Endothelial cell of umbilical vein (primary cell): ENCODE results near the gene FAM186B. TPM values are rescaled to one million over a fixed set of nuclear protein-coding genes. Genes with fewer than 3 reads are reported as not detected.

Experiments used
- BruUV-seq: library from RNA; stranded (reverse); fragments of 400-500 nt; replicated peaks from 2 replicates; lab custom pipeline; 2021; lab: Mats Ljungman, UMichigan
- CTCF ChIA-PET: fragments of 300-600, 350-600 bp; sonication (Branson Sonifier 250); formaldehyde crosslinking; loops from one replicate; lab custom pipeline; 2021; ENCODE audit warnings: antibody characterized with exemption, inconsistent platforms; lab: Charles Lee
- POLR2A ChIA-PET: fragments of 300-600, 350-600 bp; sonication (Branson Sonifier 250); formaldehyde crosslinking; loops from one replicate; lab custom pipeline; 2021; ENCODE audit warnings: antibody characterized with exemption, inconsistent platforms; lab: Charles Lee
- DNase-seq: peaks from one replicate; pipeline ENCODE4 v3.0.0-alpha.2; 2011; ENCODE audit warnings: low read depth, low spot score
- FAIRE-seq: peaks from 2 replicates; lab custom pipeline; 2011; peaks lifted over from hg19 to GRCh38; lab: Jason Lieb, UNC
- H2AFZ ChIP-seq: 2 replicates; pipeline ENCODE4 v1.6.0; 2012; ENCODE audit warnings: low read depth, low read length, control low read depth, inconsistent platforms
- H3K27ac ChIP-seq: 2 replicates; pipeline ENCODE4 v1.5.1; 2011; ENCODE audit warnings: low read depth, mild to moderate bottlenecking, control low read depth, low read length, moderate library complexity; ENCODE audit not compliant: insufficient read depth
- H3K27me3 ChIP-seq, 2 experiments: 2 replicates each; pipeline versions ENCODE4 v1.6.0 to v1.6.1; 2011; ENCODE audit warnings: low read length in 2 of 2, mixed read lengths in 1 of 2; ENCODE audit not compliant: control insufficient read depth in 2 of 2, insufficient read depth in 2 of 2
- H3K36me3 ChIP-seq, 2 experiments: 2 replicates in 1 of 2; 3 replicates in 1 of 2; pipeline ENCODE4 v1.5.1; 2011; ENCODE audit warnings: low read length in 2 of 2, mild to moderate bottlenecking in 1 of 2, moderate library complexity in 1 of 2; ENCODE audit not compliant: control insufficient read depth in 2 of 2, insufficient read depth in 2 of 2; ENCODE audit errors: extremely low read depth in 1 of 2
- H3K4me1 ChIP-seq: 3 replicates; pipeline ENCODE4 v1.5.1; 2011; ENCODE audit warnings: mild to moderate bottlenecking, low read length; ENCODE audit not compliant: control insufficient read depth, insufficient read depth; ENCODE audit errors: extremely low read depth
- H3K4me2 ChIP-seq: 2 replicates; pipeline ENCODE4 v1.6.1; 2011; ENCODE audit warnings: low read length, control low read depth, mixed read lengths; ENCODE audit not compliant: insufficient read depth
- H3K4me3 ChIP-seq, 3 experiments: fragments of 200-600 bp in 1 of 3; sonication (generic), shearing (Covaris generic) in 1 of 3; replicated peaks in 1 of 3; 2 replicates each; pipeline ENCODE4 v1.5.1; 2011 to 2016; ENCODE audit warnings: control low read depth in 3 of 3, low read length in 3 of 3, mild to moderate bottlenecking in 2 of 3, inconsistent platforms in 1 of 3, low read depth in 1 of 3, moderate library complexity in 1 of 3; ENCODE audit not compliant: insufficient read depth in 1 of 3
- H3K79me2 ChIP-seq: 2 replicates; pipeline ENCODE4 v1.6.0; 2012; ENCODE audit warnings: low read length, inconsistent platforms; ENCODE audit not compliant: control insufficient read depth, insufficient read depth
- H3K9ac ChIP-seq: replicated peaks from 2 replicates; pipeline ENCODE3; 2011; ENCODE audit warnings: low read length, control low read depth; ENCODE audit not compliant: insufficient read depth; ENCODE audit errors: extremely low read depth
- H3K9me1 ChIP-seq: replicated peaks from 3 replicates; pipeline ENCODE4 v1.6.0; 2011; ENCODE audit warnings: mild to moderate bottlenecking, low read length; ENCODE audit not compliant: control insufficient read depth, insufficient read depth; ENCODE audit errors: extremely low read depth
- H3K9me3 ChIP-seq: replicated peaks from 2 replicates; pipeline ENCODE4 v1.5.1; 2012; ENCODE audit warnings: low read length, inconsistent platforms; ENCODE audit not compliant: control insufficient read depth, insufficient read depth
- H4K20me1 ChIP-seq: replicated peaks from 2 replicates; pipeline ENCODE3; 2011; ENCODE audit warnings: mild to moderate bottlenecking, low read length; ENCODE audit not compliant: control insufficient read depth, insufficient read depth; ENCODE audit errors: extremely low read depth
- EZH2 ChIP-seq: IDR thresholded peaks from 2 replicates; pipeline ENCODE4 v1.6.1; 2012; ENCODE audit warnings: borderline replicate concordance, low read depth, mild to moderate bottlenecking, moderate library complexity, low read length, inconsistent platforms; ENCODE audit not compliant: severe bottlenecking
- FOS ChIP-seq: IDR thresholded peaks from 2 replicates; pipeline ENCODE4 v1.6.1; 2011; ENCODE audit warnings: mild to moderate bottlenecking, low read length, moderate library complexity, borderline replicate concordance; ENCODE audit not compliant: insufficient read depth
- GATA2 ChIP-seq: IDR thresholded peaks from 2 replicates; pipeline ENCODE4 v1.7.0; 2011; ENCODE audit warnings: low read depth, mild to moderate bottlenecking, moderate library complexity, mixed read lengths, low read length; ENCODE audit not compliant: insufficient read length, insufficient read depth
- JUN ChIP-seq: IDR thresholded peaks from 2 replicates; pipeline ENCODE4 v1.6.1; 2011; ENCODE audit warnings: borderline replicate concordance, low read depth; ENCODE audit not compliant: insufficient read length, insufficient read depth
- POLR2A ChIP-seq: IDR thresholded peaks from 2 replicates; pipeline ENCODE4 v1.6.1; 2012; ENCODE audit warnings: low read depth, mild to moderate bottlenecking, control low read depth, low read length
- POLR2AphosphoS5 ChIP-seq: IDR thresholded peaks from 2 replicates; pipeline ENCODE4 v1.6.1; 2012; ENCODE audit warnings: low read depth, mild to moderate bottlenecking, control low read depth, low read length, moderate library complexity; ENCODE audit not compliant: insufficient read depth
- dilution Hi-C: fragments of 300-500 bp; cut with MboI; formaldehyde crosslinking; loops from one replicate; pipeline ENCODE4 v1.15.0; 2019; ENCODE audit warnings: low sequenced_read_pairs; ENCODE audit not compliant: extremely low pct_ligation_motif_present
- intact Hi-C: fragments of 100-400 bp; cut with micrococcal nuclease; formaldehyde crosslinking; loops from one replicate; pipeline ENCODE4 v1.10.0; 2022
- polyA plus RNA-seq, 4 experiments: library from polyadenylated mRNA; depleted of rRNA in 3 of 4; stranded (reverse) in 3 of 4; unstranded in 1 of 4; fragments of >200 nt; gene quantifications; 2 replicates each; pipeline versions ENCODE4 v1.2.1 to v1.2.3, GENCODE V29; 2011 to 2012; ENCODE audit warnings: missing spikeins in 1 of 4
- total RNA-seq: library from RNA; stranded (reverse); gene quantifications from 2 replicates; pipeline ENCODE4 v1.2.3, GENCODE V29; 2021
- TF ChIP-seq, protein P1 (sequence below): IDR thresholded peaks from 2 replicates; pipeline ENCODE4 v1.6.1; 2011; ENCODE audit not compliant: insufficient read depth, insufficient read length
- TF ChIP-seq, protein P2 (sequence below), 2 donors: IDR thresholded peaks; 1 replicate in 1 of 2; 2 replicates in 1 of 2; pipeline ENCODE4 v1.5.1; 2011; ENCODE audit warnings: low read length in 2 of 2, mild to moderate bottlenecking in 2 of 2, moderate library complexity in 2 of 2, control low read depth in 1 of 2, inconsistent platforms in 1 of 2, low read depth in 1 of 2; ENCODE audit not compliant: insufficient read depth in 1 of 2; ENCODE audit errors: extremely low read depth in 1 of 2

FAM186B gene
- total and polyA plus RNA-seq, 2 donors (not counting 3 experiments of a cell fraction or from before 2014, with no cell fraction given), result 0.10 to 0.33 TPM

DNA sequence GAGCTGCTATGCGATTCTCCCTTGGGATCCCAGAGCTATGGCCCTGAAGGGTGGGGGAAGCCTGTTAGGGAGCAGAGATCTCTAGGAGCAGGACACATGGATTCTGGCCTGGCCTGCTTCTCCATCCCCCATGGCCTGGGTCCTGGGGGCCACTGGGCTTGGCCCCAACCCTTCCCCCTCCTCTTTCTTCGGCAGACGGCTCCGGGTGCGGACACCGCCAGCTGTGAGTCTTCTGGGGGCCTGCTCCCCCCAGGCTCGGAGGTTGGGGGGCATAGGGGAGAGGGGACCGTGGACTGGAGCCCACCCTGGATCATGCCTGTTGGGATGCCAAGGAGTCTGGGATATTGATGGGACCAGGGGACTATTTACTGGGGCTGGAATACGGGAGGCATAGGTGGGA lies 27.0 kb upstream of the FAM186B start:
- no peak overlapping the region for H3K9ac ChIP-seq
- no peaks in the 10 kb centered on the region for H3K27me3 ChIP-seq
- no peak overlapping the region for H3K4me2 ChIP-seq
- CTCF ChIA-PET, result interaction anchor here (2.2 kb wide), 1 partner anchor 9 kb away, joined by 5 read pairs; no protein-coding TSS in a partner anchor
- FAIRE-seq, result no peak
- H3K9me3 ChIP-seq, result no peaks in the 10 kb centered on the region
- BruUV-seq, result no TSS peak
- DNase-seq, result no peak
- H3K9me1 ChIP-seq, result no peaks in the 10 kb centered on the region
- intact Hi-C loops, result no loop called here
- H3K79me2 ChIP-seq, result no peaks in the 10 kb centered on the region
- H3K27ac ChIP-seq, result no peak overlapping the region
- no peaks in the 10 kb centered on the region for H4K20me1 ChIP-seq
- POLR2A ChIA-PET, result interaction anchor here (0.7 kb wide), 1 partner anchor 70 kb away, joined by 4 read pairs; no protein-coding TSS in a partner anchor
- H3K4me1 ChIP-seq, result peaks cover 15% of the 10 kb centered on the region
- dilution Hi-C loops, result no loop called here
- no peak overlapping the region for H2AFZ ChIP-seq
- H3K36me3 ChIP-seq, result no peaks in the 10 kb centered on the region
- TF ChIP-seq GATA2 (no peak), JUN (no peak), POLR2A (no peak), EZH2 (no peak)
- TF ChIP-seq, protein P1, sequence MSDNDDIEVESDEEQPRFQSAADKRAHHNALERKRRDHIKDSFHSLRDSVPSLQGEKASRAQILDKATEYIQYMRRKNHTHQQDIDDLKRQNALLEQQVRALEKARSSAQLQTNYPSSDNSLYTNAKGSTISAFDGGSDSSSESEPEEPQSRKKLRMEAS, result no peak
- no peak overlapping the region for H3K4me3 ChIP-seq

DNA sequence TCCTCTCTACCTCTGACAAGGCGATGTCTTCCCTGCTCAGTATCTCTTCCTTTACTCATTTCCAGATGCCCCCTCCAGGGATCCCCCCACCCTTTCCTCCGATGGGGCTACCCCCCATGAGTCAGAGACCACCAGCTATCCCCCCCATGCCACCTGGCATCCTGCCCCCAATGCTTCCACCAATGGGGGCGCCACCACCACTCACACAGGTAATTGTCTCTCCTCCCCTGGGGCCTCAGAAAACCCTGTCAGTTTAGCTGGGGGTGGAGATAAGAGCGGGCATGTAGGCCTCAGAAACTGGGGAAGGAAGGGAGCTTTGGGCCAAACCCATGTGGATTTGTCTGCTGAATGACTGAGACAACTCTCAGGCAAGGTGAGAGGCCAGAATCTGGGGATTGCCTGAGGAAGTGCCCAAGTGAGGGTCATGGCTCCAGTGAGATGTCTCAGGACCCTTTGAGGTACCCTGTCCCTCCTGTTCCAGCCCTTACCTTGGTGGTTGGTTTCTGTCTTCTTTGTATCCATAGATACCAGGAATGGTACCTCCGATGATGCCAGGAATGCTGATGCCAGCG lies 26.0 kb upstream of the FAM186B start:
- no peak overlapping the region for H2AFZ ChIP-seq
- H3K4me3 ChIP-seq, result no peak overlapping the region
- H3K36me3 ChIP-seq, result no peaks in the 10 kb centered on the region
- BruUV-seq, result no TSS peak
- peaks cover 8% of the 10 kb centered on the region for H3K4me1 ChIP-seq
- no peak overlapping the region for H3K9ac ChIP-seq
- intact Hi-C loops, result no loop called here
- DNase-seq (no peak), FAIRE-seq (no peak)
- no peaks in the 10 kb centered on the region for H3K79me2 ChIP-seq
- no peaks in the 10 kb centered on the region for H3K9me3 ChIP-seq
- H3K9me1 ChIP-seq, result no peaks in the 10 kb centered on the region
- H3K27ac ChIP-seq, result no peak overlapping the region
- H3K27me3 ChIP-seq, result no peaks in the 10 kb centered on the region
- H3K4me2 ChIP-seq, result no peak overlapping the region
- ChIA-PET POLR2A (interaction anchor here (0.5 kb wide), 1 partner anchor 73 kb away, joined by 4 read pairs; no protein-coding TSS in a partner anchor), CTCF (interaction anchor here (0.7 to 2.2 kb wide), 3 partner anchors 8 to 110 kb away, joined by 3 to 5 read pairs (median 4); partner anchors contain the start of gene TMBIM6)
- no peaks in the 10 kb centered on the region for H4K20me1 ChIP-seq
- dilution Hi-C loops, result no loop called here
- TF ChIP-seq POLR2A (no peak), FOS (no peak), EZH2 (no peak), JUN (no peak), GATA2 (no peak), POLR2AphosphoS5 (no peak)
- TF ChIP-seq, protein P2, sequence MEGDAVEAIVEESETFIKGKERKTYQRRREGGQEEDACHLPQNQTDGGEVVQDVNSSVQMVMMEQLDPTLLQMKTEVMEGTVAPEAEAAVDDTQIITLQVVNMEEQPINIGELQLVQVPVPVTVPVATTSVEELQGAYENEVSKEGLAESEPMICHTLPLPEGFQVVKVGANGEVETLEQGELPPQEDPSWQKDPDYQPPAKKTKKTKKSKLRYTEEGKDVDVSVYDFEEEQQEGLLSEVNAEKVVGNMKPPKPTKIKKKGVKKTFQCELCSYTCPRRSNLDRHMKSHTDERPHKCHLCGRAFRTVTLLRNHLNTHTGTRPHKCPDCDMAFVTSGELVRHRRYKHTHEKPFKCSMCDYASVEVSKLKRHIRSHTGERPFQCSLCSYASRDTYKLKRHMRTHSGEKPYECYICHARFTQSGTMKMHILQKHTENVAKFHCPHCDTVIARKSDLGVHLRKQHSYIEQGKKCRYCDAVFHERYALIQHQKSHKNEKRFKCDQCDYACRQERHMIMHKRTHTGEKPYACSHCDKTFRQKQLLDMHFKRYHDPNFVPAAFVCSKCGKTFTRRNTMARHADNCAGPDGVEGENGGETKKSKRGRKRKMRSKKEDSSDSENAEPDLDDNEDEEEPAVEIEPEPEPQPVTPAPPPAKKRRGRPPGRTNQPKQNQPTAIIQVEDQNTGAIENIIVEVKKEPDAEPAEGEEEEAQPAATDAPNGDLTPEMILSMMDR (IDR thresholded peaks at IDR 0.05; ENCODE audit: extremely low read depth in 1 of 2, insufficient read depth in 1 of 2, low read depth in 1 of 2, low read length in 2 of 2), result no peak
